CD4-positive, alpha-beta memory T cell (primary cell): ENCODE data around the gene RAD51D. TPM values are rescaled to one million over a fixed set of nuclear protein-coding genes. Genes with fewer than 3 reads are reported as not detected.

Experiments used
- CTCF ChIA-PET: fragments of 350-600 bp; sonication (Branson Sonifier 250); formaldehyde crosslinking; loops from one replicate; lab custom pipeline; 2021; ENCODE audit warnings: inconsistent platforms; ENCODE audit not compliant: partially characterized antibody; lab: Charles Lee
- POLR2A ChIA-PET: fragments of 350-600 bp; sonication (Branson Sonifier 250); formaldehyde crosslinking; loops from one replicate; lab custom pipeline; 2021; ENCODE audit not compliant: partially characterized antibody; lab: Charles Lee
- DNase-seq, 5 donors: peaks; one replicate each; pipeline versions ENCODE4 v3.0.0 to v3.0.0-alpha.2; 2020 to 2022; ENCODE audit warnings: mixed read lengths in 1 of 5
- H3K27ac ChIP-seq: one replicate; pipeline ENCODE4 v1.7.0; 2013; ENCODE audit warnings: low read depth, low read length
- H3K27me3 ChIP-seq: 2 replicates; pipeline ENCODE4 v1.7.0; 2013; ENCODE audit warnings: mild to moderate bottlenecking, low read length, moderate library complexity; ENCODE audit not compliant: insufficient read depth
- H3K36me3 ChIP-seq: 2 replicates; pipeline ENCODE4 v1.7.0; 2013; ENCODE audit warnings: mild to moderate bottlenecking, low read length, moderate library complexity; ENCODE audit not compliant: insufficient read depth
- H3K4me1 ChIP-seq: 2 replicates; pipeline ENCODE4 v1.7.0; 2013; ENCODE audit warnings: mild to moderate bottlenecking, low read length, moderate library complexity; ENCODE audit not compliant: insufficient read depth
- H3K4me3 ChIP-seq, 2 donors: one replicate each; pipeline ENCODE4 v1.7.0; 2013; ENCODE audit warnings: low read length in 2 of 2, mild to moderate bottlenecking in 1 of 2
- H3K9me3 ChIP-seq, 2 donors: one replicate each; pipeline ENCODE4 v1.7.0; 2013; ENCODE audit warnings: low read length in 2 of 2, control low read depth in 1 of 2; ENCODE audit not compliant: control insufficient read depth in 1 of 2
- H3K27ac Mint-ChIP-seq, 7 donors: one replicate each; pipeline ENCODE4 v1.8.0; 2020 to 2021; ENCODE audit warnings: mixed read lengths in 7 of 7, mild to moderate bottlenecking in 6 of 7, inconsistent platforms in 3 of 7, moderate library complexity in 3 of 7
- H3K27me3 Mint-ChIP-seq, 2 donors: one replicate each; pipeline ENCODE4 v1.8.0; 2020 to 2021; ENCODE audit warnings: mixed read lengths in 2 of 2
- H3K36me3 Mint-ChIP-seq, 2 donors: one replicate each; pipeline ENCODE4 v1.8.0; 2020 to 2021; ENCODE audit warnings: mixed read lengths in 2 of 2, inconsistent platforms in 1 of 2, mild to moderate bottlenecking in 1 of 2
- H3K4me1 Mint-ChIP-seq, 4 donors: one replicate each; pipeline ENCODE4 v1.8.0; 2020 to 2021; ENCODE audit warnings: mixed read lengths in 4 of 4, mild to moderate bottlenecking in 1 of 4
- H3K4me3 Mint-ChIP-seq, 8 donors: one replicate each; pipeline ENCODE4 v1.8.0; 2020 to 2021; ENCODE audit warnings: mixed read lengths in 8 of 8, mild to moderate bottlenecking in 7 of 8, moderate library complexity in 6 of 8, inconsistent platforms in 3 of 8
- H3K9me3 Mint-ChIP-seq, 8 donors: one replicate each; pipeline ENCODE4 v1.8.0; 2020 to 2021; ENCODE audit warnings: mixed read lengths in 8 of 8, mild to moderate bottlenecking in 5 of 8, inconsistent platforms in 3 of 8, moderate library complexity in 1 of 8
- intact Hi-C: fragments of 100-400 bp; cut with micrococcal nuclease; formaldehyde crosslinking; loops from one replicate; pipeline ENCODE4 v1.15.1; 2023
- polyA plus RNA-seq, 2 donors: library from polyadenylated mRNA; unstranded; fragments of 300-500 nt; fragmentation: Illumina TruSeq; gene quantifications; one replicate each; pipeline ENCODE4 v1.2.3, GENCODE V29; 2021
- total RNA-seq, 2 experiments: library from RNA; stranded (reverse); gene quantifications; one replicate each; pipeline ENCODE4 v1.2.3, GENCODE V29; 2021

RAD51D gene
- total and polyA plus RNA-seq, 4 experiments from 2014 or later, result 6.1 to 29.2 (median 16.7) TPM

DNA sequence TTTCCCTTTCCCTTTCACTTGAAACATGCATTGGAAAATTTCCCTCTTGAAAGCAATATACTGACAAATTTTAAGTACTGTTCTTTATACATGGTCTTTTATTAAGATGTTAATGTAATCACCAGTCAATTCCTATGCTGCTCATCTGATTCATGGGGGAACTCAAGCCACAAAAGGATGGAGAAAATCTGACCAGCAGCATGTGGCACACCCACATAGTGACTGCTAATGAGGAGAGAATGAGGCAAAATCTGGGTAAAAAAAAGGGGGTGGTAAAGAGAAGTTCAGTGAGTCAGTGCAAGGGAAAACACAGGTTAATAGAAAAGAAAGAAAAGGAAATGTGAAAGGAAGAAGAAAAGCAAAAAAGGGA lies 67.4 kb downstream of the RAD51D start:
- H3K4me1 ChIP-seq, result peaks cover 94% of the 10 kb centered on the region
- ChIA-PET POLR2A (interaction anchor here (0.9 to 12.1 kb wide), 7 partner anchors 10 to 53 kb away, joined by 3 to 179 read pairs (median 4); partner anchors contain the start of gene RFFL), CTCF (interaction anchor here (3.3 to 4.5 kb wide), 2 partner anchors 12 to 53 kb away, joined by 18 to 46 read pairs; partner anchors contain the start of gene RFFL)
- H3K27me3 Mint-ChIP-seq, result no peaks in the 10 kb centered on the region
- H3K9me3 ChIP-seq, result no peaks in the 10 kb centered on the region
- peaks cover 62 to 83% (median 67%) of the 10 kb centered on the region in 4 donors for H3K4me1 Mint-ChIP-seq
- peak overlapping the region in 1 of 2 donors; percentile 25 for H3K4me3 ChIP-seq
- H3K27ac Mint-ChIP-seq, result peak overlapping the region; percentile 80 to 99 (median 95)
- H3K27me3 ChIP-seq, result no peaks in the 10 kb centered on the region
- DNase-seq, result no peak
- no peaks in the 10 kb centered on the region for H3K9me3 Mint-ChIP-seq
- intact Hi-C loops, result no loop called here
- peak overlapping the region; percentile 60 for H3K27ac ChIP-seq
- H3K36me3 Mint-ChIP-seq, result peaks cover 9 to 13% of the 10 kb centered on the region in 2 donors
- H3K4me3 Mint-ChIP-seq, result peak overlapping the region; percentile 4 to 86 (median 79)
- no peaks in the 10 kb centered on the region for H3K36me3 ChIP-seq

DNA sequence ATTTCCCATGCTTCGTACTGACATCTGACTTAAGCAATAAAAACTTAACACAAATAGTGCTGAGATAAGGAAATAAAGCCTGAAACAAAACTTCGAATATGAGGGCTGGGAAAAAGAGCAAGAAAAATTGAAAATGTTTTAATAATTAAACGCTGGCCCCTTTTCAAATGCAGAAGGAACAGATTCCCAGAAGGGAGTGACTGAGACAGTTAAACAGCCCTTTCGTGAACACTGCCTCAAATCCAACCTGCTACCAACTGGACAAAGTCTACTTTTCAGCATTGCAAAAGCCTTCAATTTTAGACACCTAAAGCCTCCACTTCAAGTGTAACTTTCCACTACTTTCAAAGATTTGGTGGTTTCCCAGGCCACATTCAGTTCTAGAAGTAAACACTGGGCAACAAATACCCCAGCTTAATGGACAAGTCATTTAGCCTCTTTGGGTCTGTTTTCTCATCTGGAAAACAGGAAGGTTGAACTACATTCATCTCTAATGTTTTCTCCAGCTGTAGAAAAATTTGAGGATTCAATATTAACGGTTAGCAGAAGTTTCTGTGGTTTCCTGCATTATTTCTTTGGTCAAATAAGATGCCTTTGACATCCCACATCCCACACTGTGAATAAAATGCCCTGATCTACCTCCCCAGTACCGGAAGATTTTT lies 68.0 kb downstream of the RAD51D start:
- Histone ChIP-seq H3K9me3 (no peaks in the 10 kb centered on the region), H3K27me3 (no peaks in the 10 kb centered on the region), H3K27ac (peak overlapping the region; percentile 60), H3K4me1 (peaks cover 94% of the 10 kb centered on the region), H3K4me3 (peak overlapping the region in 1 of 2 donors; percentile 25), H3K36me3 (no peaks in the 10 kb centered on the region)
- peaks cover 8 to 13% of the 10 kb centered on the region in 2 donors for H3K36me3 Mint-ChIP-seq
- DNase-seq, result peak in 2 of 5 donors; percentile 18 to 63
- H3K27ac Mint-ChIP-seq, result peak overlapping the region; percentile 80 to 99 (median 95)
- H3K9me3 Mint-ChIP-seq, result no peaks in the 10 kb centered on the region
- intact Hi-C loops, result loop anchor here (1.0 to 2.0 kb wide), 3 partner anchors 12 to 38 kb away; partner anchors contain the start of gene RFFL
- CTCF ChIA-PET, result interaction anchor here (0.6 to 4.5 kb wide), 6 partner anchors 10 to 54 kb away, joined by 3 to 26 read pairs (median 5); partner anchors contain the start of gene RFFL
- H3K4me3 Mint-ChIP-seq, result peak overlapping the region; percentile 49 to 86 (median 79)
- POLR2A ChIA-PET, result interaction anchor here (0.8 to 12.1 kb wide), 15 partner anchors 11 to 162 kb away, joined by 3 to 179 read pairs (median 4); partner anchors contain the start of genes LIG3 and RFFL
- no peaks in the 10 kb centered on the region for H3K27me3 Mint-ChIP-seq
- H3K4me1 Mint-ChIP-seq, result peaks cover 64 to 83% (median 69%) of the 10 kb centered on the region in 4 donors

DNA sequence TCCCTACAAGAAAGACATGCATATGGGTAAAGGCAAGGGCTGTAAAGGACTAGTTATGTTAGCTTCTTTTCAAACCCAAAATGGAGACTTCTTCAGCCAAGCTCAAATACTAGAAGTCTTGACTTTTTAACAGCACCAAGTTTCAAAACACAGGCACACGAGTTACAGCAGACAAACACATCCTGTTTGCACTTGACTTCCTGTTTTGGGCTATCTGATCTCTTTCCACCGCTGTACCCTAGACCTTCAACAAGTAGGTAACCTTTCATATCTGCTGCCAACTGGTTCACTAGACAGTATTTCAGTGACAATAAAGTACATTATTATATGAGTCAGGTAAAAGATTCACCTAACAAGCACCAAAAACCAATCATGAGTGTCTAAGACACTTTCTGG lies 68.5 kb downstream of the RAD51D start:
- CTCF ChIA-PET, result interaction anchor here (0.7 to 4.0 kb wide), 5 partner anchors 10 to 54 kb away, joined by 3 to 26 read pairs (median 4); partner anchors contain the start of gene RFFL
- H3K9me3 Mint-ChIP-seq, result no peaks in the 10 kb centered on the region
- no peaks in the 10 kb centered on the region for H3K27me3 Mint-ChIP-seq
- Histone ChIP-seq H3K36me3 (no peaks in the 10 kb centered on the region), H3K27ac (peak overlapping the region; percentile 60), H3K4me1 (peaks cover 94% of the 10 kb centered on the region), H3K27me3 (no peaks in the 10 kb centered on the region), H3K4me3 (peak overlapping the region in 1 of 2 donors; percentile 25), H3K9me3 (no peaks in the 10 kb centered on the region)
- peak; percentile 73 to 87 (median 79) for DNase-seq
- POLR2A ChIA-PET, result interaction anchor here (0.7 to 12.1 kb wide), 18 partner anchors 10 to 163 kb away, joined by 3 to 179 read pairs (median 4); partner anchors contain the start of genes LIG3 and RFFL
- H3K4me3 Mint-ChIP-seq, result peak overlapping the region; percentile 27 to 86 (median 79)
- H3K27ac Mint-ChIP-seq, result peak overlapping the region; percentile 80 to 99 (median 95)
- peaks cover 6 to 12% of the 10 kb centered on the region in 2 donors for H3K36me3 Mint-ChIP-seq
- H3K4me1 Mint-ChIP-seq, result peaks cover 67 to 83% (median 70%) of the 10 kb centered on the region in 4 donors
- intact Hi-C loops, result loop anchor here (1.0 to 2.0 kb wide), 3 partner anchors 12 to 38 kb away; partner anchors contain the start of gene RFFL

DNA sequence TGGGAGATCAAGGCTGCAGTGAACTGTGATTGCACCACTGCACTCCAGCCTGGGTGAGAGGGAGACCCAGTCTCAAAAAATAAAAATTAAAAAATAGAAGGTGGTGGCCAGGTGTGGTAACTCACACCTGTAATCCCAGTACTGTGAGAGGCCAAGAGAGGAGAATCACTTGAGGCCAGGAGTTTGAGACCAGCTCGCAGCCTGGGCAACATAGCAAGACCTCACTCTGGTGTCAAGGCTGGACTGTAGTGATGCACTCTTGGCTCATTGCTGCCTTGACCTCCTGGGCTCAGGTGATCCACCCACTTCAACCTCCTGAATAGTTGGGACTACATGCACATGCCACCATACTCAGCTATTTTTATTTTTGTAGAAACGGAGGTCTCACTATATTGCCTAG lies 69.5 kb downstream of the RAD51D start:
- H3K36me3 ChIP-seq, result no peaks in the 10 kb centered on the region
- no peaks in the 10 kb centered on the region for H3K27me3 Mint-ChIP-seq
- H3K4me3 Mint-ChIP-seq, result peak overlapping the region in 4 of 8 donors; percentile 17 to 79 (median 40)
- peak overlapping the region; percentile 29 to 95 (median 87) for H3K27ac Mint-ChIP-seq
- H3K9me3 ChIP-seq, result no peaks in the 10 kb centered on the region
- no peak for DNase-seq
- peaks cover 97% of the 10 kb centered on the region for H3K4me1 ChIP-seq
- no peak overlapping the region for H3K4me3 ChIP-seq
- CTCF ChIA-PET, result interaction anchor here (1.2 to 4.0 kb wide), 4 partner anchors 9 to 51 kb away, joined by 3 to 26 read pairs (median 6); partner anchors contain the start of gene RFFL
- intact Hi-C loops, result loop anchor here (2.0 kb wide), 1 partner anchor 27 kb away; no protein-coding TSS in a partner anchor
- H3K4me1 Mint-ChIP-seq, result peaks cover 68 to 86% (median 73%) of the 10 kb centered on the region in 4 donors
- no peaks in the 10 kb centered on the region for H3K9me3 Mint-ChIP-seq
- no peak overlapping the region for H3K27ac ChIP-seq
- POLR2A ChIA-PET, result interaction anchor here (0.6 to 12.1 kb wide), 12 partner anchors 9 to 207 kb away, joined by 3 to 179 read pairs (median 5); partner anchors contain the start of genes RAD51D and RFFL
- no peaks in the 10 kb centered on the region for H3K27me3 ChIP-seq
- H3K36me3 Mint-ChIP-seq, result peaks cover 2 to 8% of the 10 kb centered on the region in 2 donors

DNA sequence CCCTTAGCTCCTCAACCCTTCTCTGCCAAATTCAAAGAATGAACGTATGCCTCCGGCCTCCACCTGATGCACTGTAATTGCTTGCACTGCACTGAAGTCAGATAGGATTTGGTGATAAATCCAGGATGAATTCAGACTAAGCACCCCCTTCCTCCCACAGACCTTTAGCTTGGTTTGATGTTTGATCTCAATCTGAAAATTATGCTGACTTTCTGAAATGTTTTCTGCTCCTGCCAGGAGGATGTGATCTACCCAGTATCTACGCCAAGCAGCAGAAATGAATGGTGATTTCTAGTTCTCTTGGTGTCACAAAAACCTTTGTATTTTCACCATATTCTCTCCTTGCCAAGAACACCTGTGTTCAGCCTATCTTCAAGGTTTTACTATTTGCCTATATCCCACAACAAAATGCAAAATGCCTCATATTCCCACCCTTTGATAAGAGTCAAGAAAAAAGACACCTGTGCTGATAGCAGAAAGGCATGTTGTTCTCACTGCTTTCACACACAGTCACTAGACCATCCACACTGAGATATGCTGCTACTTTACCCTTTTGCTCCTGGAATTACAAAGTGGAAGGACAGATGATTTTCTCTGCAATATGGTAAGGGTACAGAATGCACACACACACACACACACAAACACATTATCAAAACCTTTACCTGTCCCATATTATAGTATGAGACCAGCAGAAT lies 70.8 kb downstream of the RAD51D start:
- Mint-ChIP-seq H3K4me3 (peak overlapping the region; percentile 33 to 82 (median 64)), H3K27me3 (no peaks in the 10 kb centered on the region), H3K36me3 (peaks cover 0 to under 1% of the 10 kb centered on the region in 2 donors), H3K9me3 (no peaks in the 10 kb centered on the region), H3K27ac (peak overlapping the region; percentile 80 to 95 (median 90)), H3K4me1 (peaks cover 66 to 88% (median 75%) of the 10 kb centered on the region in 4 donors)
- CTCF ChIA-PET, result interaction anchor here (1.0 to 4.0 kb wide), 5 partner anchors 11 to 50 kb away, joined by 3 to 26 read pairs (median 5); partner anchors contain the start of gene RFFL
- intact Hi-C loops, result no loop called here
- no peaks in the 10 kb centered on the region for H3K36me3 ChIP-seq
- H3K4me3 ChIP-seq, result peak overlapping the region in 1 of 2 donors; percentile 10
- H3K27me3 ChIP-seq, result no peaks in the 10 kb centered on the region
- DNase-seq, result peak in 2 of 5 donors; percentile 8 to 12
- peak overlapping the region; percentile 39 for H3K27ac ChIP-seq
- no peaks in the 10 kb centered on the region for H3K9me3 ChIP-seq
- peaks cover 97% of the 10 kb centered on the region for H3K4me1 ChIP-seq
- POLR2A ChIA-PET, result interaction anchor here (0.6 to 12.1 kb wide), 9 partner anchors 14 to 68 kb away, joined by 3 to 179 read pairs (median 5); partner anchors contain the start of genes LIG3 and RFFL

DNA sequence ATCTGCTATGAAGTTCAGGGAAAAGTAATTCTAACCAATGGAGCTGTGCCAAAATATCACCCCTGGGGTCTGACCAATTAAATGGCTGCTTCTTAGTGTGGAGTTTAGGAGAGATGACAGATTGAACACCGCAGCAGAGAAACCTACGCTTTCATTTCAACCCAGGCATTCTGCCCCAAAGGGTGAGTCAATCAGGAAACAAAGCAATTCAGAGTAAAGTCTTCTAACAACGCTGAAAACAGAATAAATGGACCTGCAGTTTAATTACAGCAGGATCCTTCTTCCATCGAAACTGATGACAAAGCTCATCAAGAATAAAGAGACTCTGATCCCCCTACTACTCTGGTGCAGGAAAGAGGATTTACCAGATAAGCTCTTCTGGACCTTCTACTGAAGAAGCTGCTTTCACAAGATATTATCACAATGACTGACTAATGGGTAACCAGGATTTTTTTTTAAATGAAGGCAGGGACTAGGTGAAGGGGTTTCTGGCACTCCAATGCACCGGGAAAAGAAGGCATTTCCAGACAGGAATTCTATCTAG lies 72.8 kb downstream of the RAD51D start:
- peak overlapping the region; percentile 26 to 35 for H3K4me3 ChIP-seq
- H3K9me3 Mint-ChIP-seq, result no peaks in the 10 kb centered on the region
- DNase-seq, result peak; percentile 71 to 89 (median 73)
- peaks cover 55 to 82% (median 68%) of the 10 kb centered on the region in 4 donors for H3K4me1 Mint-ChIP-seq
- no peaks in the 10 kb centered on the region for H3K9me3 ChIP-seq
- H3K27ac Mint-ChIP-seq, result peak overlapping the region; percentile 83 to 96 (median 92)
- H3K4me1 ChIP-seq, result peaks cover 94% of the 10 kb centered on the region
- CTCF ChIA-PET, result interaction anchor here (0.5 to 5.2 kb wide), 9 partner anchors 9 to 757 kb away, joined by 3 to 45 read pairs (median 5); partner anchors contain the start of gene RFFL
- intact Hi-C loops, result loop anchor here (1.0 to 2.0 kb wide), 3 partner anchors 16 to 42 kb away; partner anchors contain the start of gene RFFL
- peak overlapping the region; percentile 74 to 87 (median 86) for H3K4me3 Mint-ChIP-seq
- POLR2A ChIA-PET, result interaction anchor here (0.9 to 12.1 kb wide), 12 partner anchors 8 to 490 kb away, joined by 3 to 179 read pairs (median 4); partner anchors contain the start of gene RFFL
- H3K27ac ChIP-seq, result peak overlapping the region; percentile 68
- peaks cover 0 to 3% of the 10 kb centered on the region in 2 donors for H3K36me3 Mint-ChIP-seq
- no peaks in the 10 kb centered on the region for H3K36me3 ChIP-seq
- H3K27me3 ChIP-seq, result no peaks in the 10 kb centered on the region
- no peaks in the 10 kb centered on the region for H3K27me3 Mint-ChIP-seq
